GM19193 (cell line): ENCODE results near the gene UTP14A.

ENCODE experiments used
- POLR2A ChIP-seq: IDR thresholded peaks from 4 replicates; pipeline ENCODE4 v1.6.1; 2011; ENCODE audit not compliant: insufficient read depth, insufficient read length; ENCODE audit errors: extremely low read depth

The UTP14A gene

GRCh38 chrX:129961180-129962083, 55.5 kb downstream of the UTP14A start:
- peak; percentile 64 for TF ChIP-seq POLR2A

GRCh38 chrX:129963729-129964128, 57.8 kb downstream of the UTP14A start:
- no peak for TF ChIP-seq POLR2A

GRCh38 chrX:129965166-129965565, 59.2 kb downstream of the UTP14A start:
- TF ChIP-seq POLR2A = no peak

GRCh38 chrX:129968968-129969367, 63.0 kb downstream of the UTP14A start:
- TF ChIP-seq POLR2A = no peak

GRCh38 chrX:129976441-129976840, 70.5 kb downstream of the UTP14A start:
- TF ChIP-seq POLR2A = no peak
